Ishikawa (cell line): ENCODE results near the gene PPP3R1.

Source experiments
- CEBPB ChIP-seq: IDR thresholded peaks from 2 replicates; pipeline ENCODE4 v1.6.1; 2012
- CREB1 ChIP-seq: IDR thresholded peaks from 2 replicates; pipeline ENCODE4 v1.6.1; 2012; ENCODE audit warnings: low read depth
- EGR1 ChIP-seq: IDR thresholded peaks from 2 replicates; pipeline ENCODE4 v1.6.1; 2012
- EP300 ChIP-seq: IDR thresholded peaks from 2 replicates; pipeline ENCODE4 v1.6.1; 2012; ENCODE audit warnings: borderline replicate concordance
- FOXM1 ChIP-seq: IDR thresholded peaks from 2 replicates; pipeline ENCODE4 v1.6.1; 2012; ENCODE audit warnings: low read depth, borderline replicate concordance
- NFIC ChIP-seq: IDR thresholded peaks from 2 replicates; pipeline ENCODE4 v1.6.1; 2012
- RAD21 ChIP-seq: IDR thresholded peaks from 2 replicates; pipeline ENCODE4 v1.6.1; 2012; ENCODE audit warnings: low read depth
- TAF1 ChIP-seq: IDR thresholded peaks from 2 replicates; pipeline ENCODE4 v1.6.1; 2012; ENCODE audit warnings: low read depth, mild to moderate bottlenecking
- TCF12 ChIP-seq: IDR thresholded peaks from 2 replicates; pipeline ENCODE4 v1.6.1; 2012; ENCODE audit warnings: low read depth
- TEAD4 ChIP-seq: IDR thresholded peaks from 2 replicates; pipeline ENCODE4 v1.6.1; 2012
- USF1 ChIP-seq: IDR thresholded peaks from 2 replicates; pipeline ENCODE4 v1.6.1; 2012
- YY1 ChIP-seq: IDR thresholded peaks from 2 replicates; pipeline ENCODE4 v1.6.1; 2012; ENCODE audit warnings: low read depth
- ZBTB7A ChIP-seq: IDR thresholded peaks from 2 replicates; pipeline ENCODE4 v1.6.1; 2012; ENCODE audit warnings: low read depth
- TF ChIP-seq, protein P1 (sequence below): IDR thresholded peaks from 2 replicates; pipeline ENCODE4 v1.6.1; 2012
- TF ChIP-seq, protein P2 (sequence below): IDR thresholded peaks from 2 replicates; pipeline ENCODE4 v1.6.1; 2012; ENCODE audit warnings: low read depth, mild to moderate bottlenecking

The PPP3R1 gene

DNA sequence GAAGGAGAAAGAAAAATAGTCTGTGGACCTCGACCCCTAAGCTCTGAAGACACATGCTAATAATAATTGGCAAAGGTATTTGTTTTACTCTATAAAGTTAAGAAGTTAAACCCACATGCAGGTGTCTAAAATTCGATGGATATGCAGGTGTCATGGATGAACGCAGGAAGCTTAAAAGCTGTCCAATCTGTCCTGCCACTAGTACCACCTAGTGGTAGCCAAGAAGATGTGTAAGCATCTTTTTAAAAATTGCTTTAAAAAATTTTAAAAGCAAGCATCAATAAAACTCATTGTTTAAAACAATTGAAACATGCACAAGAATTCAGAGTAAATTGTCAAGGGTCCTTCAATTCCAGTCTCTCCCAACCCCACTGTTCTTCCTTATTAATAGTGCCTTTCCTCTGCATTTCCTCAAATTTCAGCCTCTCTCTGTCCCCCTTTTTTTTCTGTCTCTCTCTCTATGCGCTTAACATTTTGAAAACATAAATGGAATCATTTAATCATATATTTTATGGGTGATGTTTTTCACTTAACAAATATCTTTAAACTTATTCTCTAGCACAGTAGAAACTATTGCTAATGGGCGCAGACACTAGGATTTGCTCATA lies 30.6 kb upstream of the PPP3R1 start:
- TF ChIP-seq RAD21 (peak; percentile 72), TEAD4 (no peak)

GRCh38 chr2:68280796-68281195 lies 28.5 kb upstream of the PPP3R1 start:
- no peak for TF ChIP-seq TAF1

DNA sequence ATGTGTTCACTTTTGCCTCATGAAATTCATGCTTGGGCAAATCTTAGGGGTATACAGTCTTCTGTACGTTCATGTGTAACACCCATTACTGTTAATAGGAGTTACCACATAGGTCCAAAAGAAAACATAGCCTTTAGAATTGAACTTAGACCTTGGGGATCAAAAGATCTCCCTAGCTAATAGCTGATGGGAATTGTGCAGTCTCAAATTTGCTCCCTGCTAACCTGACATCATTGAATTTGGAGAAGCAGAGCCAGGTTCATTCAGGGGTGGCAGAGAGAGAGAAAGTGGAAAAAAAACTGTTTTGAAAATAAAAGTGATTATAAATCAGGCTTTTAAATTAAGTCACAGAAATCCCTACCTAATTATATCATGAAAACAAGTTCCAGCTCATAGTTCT lies 28.0 kb upstream of the PPP3R1 start:
- TF ChIP-seq CEBPB, result no peak
- TF ChIP-seq RAD21, result no peak
- no peak for TF ChIP-seq EP300
- TF ChIP-seq USF1, result no peak
- no peak for TF ChIP-seq CREB1
- TF ChIP-seq TCF12, result no peak
- no peak for TF ChIP-seq ZBTB7A
- no peak for TF ChIP-seq YY1
- no peak for TF ChIP-seq FOXM1
- TF ChIP-seq, protein P1, sequence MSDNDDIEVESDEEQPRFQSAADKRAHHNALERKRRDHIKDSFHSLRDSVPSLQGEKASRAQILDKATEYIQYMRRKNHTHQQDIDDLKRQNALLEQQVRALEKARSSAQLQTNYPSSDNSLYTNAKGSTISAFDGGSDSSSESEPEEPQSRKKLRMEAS, result no peak
- TF ChIP-seq, protein P2, sequence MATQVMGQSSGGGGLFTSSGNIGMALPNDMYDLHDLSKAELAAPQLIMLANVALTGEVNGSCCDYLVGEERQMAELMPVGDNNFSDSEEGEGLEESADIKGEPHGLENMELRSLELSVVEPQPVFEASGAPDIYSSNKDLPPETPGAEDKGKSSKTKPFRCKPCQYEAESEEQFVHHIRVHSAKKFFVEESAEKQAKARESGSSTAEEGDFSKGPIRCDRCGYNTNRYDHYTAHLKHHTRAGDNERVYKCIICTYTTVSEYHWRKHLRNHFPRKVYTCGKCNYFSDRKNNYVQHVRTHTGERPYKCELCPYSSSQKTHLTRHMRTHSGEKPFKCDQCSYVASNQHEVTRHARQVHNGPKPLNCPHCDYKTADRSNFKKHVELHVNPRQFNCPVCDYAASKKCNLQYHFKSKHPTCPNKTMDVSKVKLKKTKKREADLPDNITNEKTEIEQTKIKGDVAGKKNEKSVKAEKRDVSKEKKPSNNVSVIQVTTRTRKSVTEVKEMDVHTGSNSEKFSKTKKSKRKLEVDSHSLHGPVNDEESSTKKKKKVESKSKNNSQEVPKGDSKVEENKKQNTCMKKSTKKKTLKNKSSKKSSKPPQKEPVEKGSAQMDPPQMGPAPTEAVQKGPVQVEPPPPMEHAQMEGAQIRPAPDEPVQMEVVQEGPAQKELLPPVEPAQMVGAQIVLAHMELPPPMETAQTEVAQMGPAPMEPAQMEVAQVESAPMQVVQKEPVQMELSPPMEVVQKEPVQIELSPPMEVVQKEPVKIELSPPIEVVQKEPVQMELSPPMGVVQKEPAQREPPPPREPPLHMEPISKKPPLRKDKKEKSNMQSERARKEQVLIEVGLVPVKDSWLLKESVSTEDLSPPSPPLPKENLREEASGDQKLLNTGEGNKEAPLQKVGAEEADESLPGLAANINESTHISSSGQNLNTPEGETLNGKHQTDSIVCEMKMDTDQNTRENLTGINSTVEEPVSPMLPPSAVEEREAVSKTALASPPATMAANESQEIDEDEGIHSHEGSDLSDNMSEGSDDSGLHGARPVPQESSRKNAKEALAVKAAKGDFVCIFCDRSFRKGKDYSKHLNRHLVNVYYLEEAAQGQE, result no peak
- no peak for TF ChIP-seq TEAD4
- TF ChIP-seq EGR1, result no peak
- TF ChIP-seq NFIC, result no peak
- TF ChIP-seq TAF1, result no peak

DNA sequence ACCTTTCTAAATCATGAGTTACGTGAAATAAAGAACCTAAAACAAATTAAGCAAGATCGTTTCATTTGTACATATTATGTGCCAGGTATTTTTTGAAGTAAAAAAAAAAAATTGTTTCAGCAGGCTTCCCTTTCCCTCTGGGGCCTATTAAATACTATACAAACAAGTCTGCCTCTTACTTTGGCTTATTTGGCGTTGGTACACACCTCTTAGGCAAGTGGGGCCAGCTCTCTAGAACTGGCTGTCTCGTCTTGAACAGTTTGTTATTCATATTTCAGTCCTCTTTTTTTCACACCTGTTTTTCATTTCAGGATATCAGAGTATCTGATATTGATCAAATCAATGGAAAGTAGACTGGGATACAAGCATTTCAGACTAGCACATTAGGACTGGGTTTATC lies 27.4 kb upstream of the PPP3R1 start:
- TF ChIP-seq CREB1 (no peak), RAD21 (no peak), FOXM1 (no peak), ZBTB7A (no peak), TAF1 (no peak), USF1 (no peak), CEBPB (no peak), EGR1 (no peak), YY1 (no peak), NFIC (no peak), EP300 (no peak), TCF12 (no peak), TEAD4 (no peak)
- TF ChIP-seq, protein P1, result no peak
- TF ChIP-seq, protein P2, result no peak

GRCh38 chr2:68278169-68278568 lies 25.8 kb upstream of the PPP3R1 start:
- TF ChIP-seq TEAD4 (no peak), USF1 (no peak), ZBTB7A (no peak), EGR1 (no peak), FOXM1 (no peak), RAD21 (no peak), CREB1 (no peak), YY1 (no peak), TAF1 (no peak), NFIC (no peak), CEBPB (no peak), TCF12 (no peak)
- TF ChIP-seq, protein P2, result no peak
- TF ChIP-seq, protein P1, result no peak
